ENCODE measurements around the gene CFP.

GRCh38 chrX:47628982-47629381 is 748 bp downstream of the CFP start:
- TF ChIP-seq CTCF (IDR thresholded peaks at IDR 0.05) (no peak), EZH2 (IDR thresholded peaks at IDR 0.05; ENCODE audit: borderline replicate concordance, insufficient read depth, low read depth, low read length, poor library complexity, severe bottlenecking) (no peak)

Data from B cell (primary cell).